Nephron progenitor cell (in vitro differentiated cells): ENCODE data around the gene SPATA20.

Experiments
- DNase-seq: peaks from one replicate; pipeline ENCODE4 v3.0.0; 2021
- H3K27ac Mint-ChIP-seq: 2 replicates; pipeline ENCODE4 v1.8.0; 2021; ENCODE audit warnings: mild to moderate bottlenecking, moderate library complexity, mixed read lengths
- H3K27me3 Mint-ChIP-seq: 2 replicates; pipeline ENCODE4 v1.8.0; 2021; ENCODE audit warnings: mild to moderate bottlenecking, low read depth, mixed read lengths; ENCODE audit not compliant: poor library complexity
- H3K36me3 Mint-ChIP-seq: 2 replicates; pipeline ENCODE4 v1.8.0; 2021; ENCODE audit warnings: low read depth, mixed read lengths
- H3K4me1 Mint-ChIP-seq: 2 replicates; pipeline ENCODE4 v1.8.0; 2021; ENCODE audit warnings: mixed read lengths
- H3K4me3 Mint-ChIP-seq: 2 replicates; pipeline ENCODE4 v1.8.0; 2021; ENCODE audit warnings: mild to moderate bottlenecking, moderate library complexity, mixed read lengths
- H3K9me3 Mint-ChIP-seq: 2 replicates; pipeline ENCODE4 v1.8.0; 2021; ENCODE audit warnings: mild to moderate bottlenecking, moderate library complexity, mixed read lengths
- CTCF ChIP-seq: fragments of 200-600 bp; sonication (generic); IDR thresholded peaks from 2 replicates; pipeline ENCODE4 v1.5.0; 2021; ENCODE audit warnings: antibody characterized with exemption

The SPATA20 gene

GRCh38 chr17:50538549-50539410 lies 8.2 kb upstream of the SPATA20 start:
- H3K9me3 Mint-ChIP-seq = no peaks in the 10 kb centered on the region
- no peaks in the 10 kb centered on the region for H3K36me3 Mint-ChIP-seq
- H3K4me1 Mint-ChIP-seq = peaks cover 71% of the 10 kb centered on the region
- H3K27me3 Mint-ChIP-seq = peaks cover 35% of the 10 kb centered on the region
- no peak for TF ChIP-seq CTCF
- no peak for DNase-seq
- peak overlapping the region; percentile 81 for H3K27ac Mint-ChIP-seq
- no peak overlapping the region for H3K4me3 Mint-ChIP-seq

DNA sequence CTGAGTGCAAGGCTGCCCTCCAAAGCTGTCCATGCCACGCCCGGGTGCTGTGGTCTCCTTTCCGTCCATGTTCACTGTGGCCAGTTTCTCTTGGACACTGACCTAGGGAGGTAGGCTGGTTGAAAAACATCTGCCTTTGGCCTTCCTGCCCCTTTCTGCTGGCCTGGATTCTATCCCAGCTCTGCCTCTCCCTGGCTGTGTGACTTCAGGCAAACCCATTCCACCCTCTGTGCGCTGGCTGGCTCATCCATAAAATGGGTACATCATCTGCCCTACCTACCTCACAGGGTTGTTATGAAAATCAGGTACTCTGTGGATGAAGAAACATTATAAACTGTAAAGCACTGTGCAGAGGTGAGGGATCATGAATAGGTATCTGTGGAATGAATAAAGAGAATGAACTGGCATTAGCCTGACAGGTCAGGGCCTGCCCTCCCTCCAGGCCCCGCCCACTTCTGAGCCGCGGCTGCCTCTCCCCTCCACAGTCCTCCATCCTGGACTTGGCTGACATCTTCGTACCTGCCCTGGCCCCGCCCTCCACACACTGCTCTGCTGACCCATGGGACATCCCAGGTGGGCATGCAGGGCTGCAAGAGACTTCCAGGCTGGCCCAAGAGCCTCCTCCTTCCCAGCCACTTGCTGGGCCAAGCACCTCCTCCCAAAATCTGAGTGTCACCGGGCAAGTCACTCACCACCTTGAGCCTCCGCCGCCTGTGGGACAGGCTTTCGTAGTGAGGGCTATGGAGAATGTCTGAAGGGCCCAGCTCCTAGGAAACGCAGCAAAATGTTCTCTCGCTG lies 7.0 kb upstream of the SPATA20 start:
- Mint-ChIP-seq H3K27me3 (peaks cover 25% of the 10 kb centered on the region), H3K4me1 (peaks cover 68% of the 10 kb centered on the region), H3K36me3 (no peaks in the 10 kb centered on the region), H3K9me3 (no peaks in the 10 kb centered on the region), H3K4me3 (no peak overlapping the region), H3K27ac (no peak overlapping the region)
- no peak for DNase-seq
- TF ChIP-seq CTCF = no peak

DNA sequence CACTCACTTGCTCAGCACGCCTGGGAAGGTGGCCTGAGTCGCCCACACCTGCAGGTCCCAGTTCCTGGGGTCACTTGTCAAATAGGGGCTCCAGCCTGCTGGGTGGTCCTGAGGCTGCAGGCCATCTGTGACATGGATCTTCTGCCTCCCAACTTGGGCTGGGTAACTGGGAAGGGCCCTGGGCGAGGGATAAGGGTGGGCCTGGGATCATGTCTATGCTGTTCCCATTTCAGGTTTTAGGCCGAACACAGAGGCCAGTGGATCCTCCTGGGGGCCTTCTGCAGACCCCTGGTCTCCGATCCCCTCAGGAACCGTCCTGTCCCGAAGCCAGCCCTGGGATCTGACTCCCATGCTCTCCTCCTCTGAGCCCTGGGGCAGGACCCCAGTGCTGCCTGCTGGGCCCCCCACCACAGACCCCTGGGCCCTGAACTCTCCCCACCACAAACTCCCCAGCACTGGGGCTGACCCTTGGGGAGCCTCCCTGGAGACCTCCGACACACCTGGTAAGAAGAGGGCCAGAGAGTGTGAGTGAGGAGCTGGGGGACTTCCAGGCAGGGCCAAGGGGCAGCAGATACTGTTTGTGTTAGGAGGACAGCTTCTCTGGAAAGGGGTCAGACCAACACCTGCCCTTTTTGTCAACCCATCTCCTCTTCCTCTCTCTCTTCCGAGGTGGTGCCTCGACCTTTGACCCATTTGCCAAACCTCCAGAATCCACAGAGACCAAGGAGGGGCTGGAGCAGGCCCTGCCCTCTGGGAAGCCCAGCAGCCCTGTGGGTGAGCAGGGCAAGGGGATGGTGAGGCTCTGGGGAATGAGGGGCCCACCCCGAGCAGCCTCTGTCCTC lies 6.2 kb upstream of the SPATA20 start:
- Mint-ChIP-seq H3K27me3 (peaks cover 24% of the 10 kb centered on the region), H3K4me3 (no peak overlapping the region)

GRCh38 chr17:50541402-50541715 lies 5.6 kb upstream of the SPATA20 start:
- no peak for DNase-seq
- Mint-ChIP-seq H3K27me3 (peaks cover 23% of the 10 kb centered on the region), H3K4me3 (peak overlapping the region; percentile 82), H3K27ac (no peak overlapping the region), H3K36me3 (no peaks in the 10 kb centered on the region), H3K4me1 (peaks cover 58% of the 10 kb centered on the region), H3K9me3 (no peaks in the 10 kb centered on the region)
- TF ChIP-seq CTCF = no peak

More for the DNA sequence above, 6.2 kb upstream of the SPATA20 start:
- Mint-ChIP-seq H3K36me3 (no peaks in the 10 kb centered on the region), H3K9me3 (no peaks in the 10 kb centered on the region), H3K4me1 (peaks cover 61% of the 10 kb centered on the region), H3K27ac (no peak overlapping the region)
- DNase-seq = no peak
- TF ChIP-seq CTCF = no peak

DNA sequence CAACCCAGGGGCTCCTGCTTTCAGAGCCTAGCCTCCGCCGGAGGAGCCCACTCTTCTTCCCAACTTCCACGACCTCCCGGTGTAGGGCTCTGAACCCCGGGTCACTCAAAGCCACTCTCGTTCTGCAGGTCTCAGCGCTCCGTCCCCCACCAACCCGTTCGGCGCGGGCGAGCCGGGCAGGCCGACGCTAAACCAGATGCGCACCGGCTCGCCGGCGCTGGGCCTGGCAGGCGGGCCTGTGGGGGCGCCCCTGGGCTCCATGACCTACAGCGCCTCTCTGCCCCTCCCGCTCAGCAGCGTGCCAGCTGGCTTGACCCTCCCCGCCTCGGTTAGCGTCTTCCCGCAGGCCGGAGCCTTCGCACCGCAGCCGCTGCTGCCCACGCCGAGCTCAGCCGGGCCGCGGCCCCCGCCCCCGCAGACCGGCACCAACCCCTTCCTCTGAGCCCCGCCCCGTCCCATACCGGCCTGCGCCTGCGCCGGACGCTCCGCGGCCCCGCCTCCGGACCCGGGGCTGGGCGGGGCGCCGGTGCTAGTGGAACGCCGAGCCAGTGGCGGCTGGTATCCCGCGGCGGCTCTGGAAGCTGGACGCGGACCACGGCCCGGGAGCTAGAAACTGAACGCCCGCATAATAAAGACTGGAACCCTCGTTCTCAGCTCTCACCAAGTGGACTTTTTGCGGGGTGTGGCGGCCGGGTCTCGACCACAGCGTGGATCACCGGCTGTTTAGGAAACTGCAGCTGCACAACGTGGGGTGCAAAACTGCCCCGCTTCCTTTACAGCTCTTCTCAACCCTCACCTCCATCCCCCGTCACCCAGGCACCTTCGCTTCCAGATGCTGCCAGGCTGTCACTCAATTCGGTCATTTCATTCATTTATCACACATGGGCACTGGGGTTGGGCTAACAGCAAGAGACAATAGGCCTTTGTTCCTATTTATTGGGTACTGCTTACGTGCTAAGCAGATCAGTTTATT lies 5.0 kb upstream of the SPATA20 start:
- Mint-ChIP-seq H3K4me1 (peaks cover 58% of the 10 kb centered on the region), H3K36me3 (no peaks in the 10 kb centered on the region), H3K4me3 (peak overlapping the region; percentile 83), H3K27ac (no peak overlapping the region), H3K9me3 (no peaks in the 10 kb centered on the region), H3K27me3 (peaks cover 23% of the 10 kb centered on the region)
- no peak for TF ChIP-seq CTCF
- DNase-seq = peak; percentile 95
